ENCODE measurements around the gene ANKMY1. TPM values are rescaled to one million over a fixed set of nuclear protein-coding genes. Genes with fewer than 3 reads are reported as not detected.

The ANKMY1 gene
- total and polyA plus RNA-seq, 2 of the 13 experiments (the other 11 are each of a cell fraction or from before 2014, with no cell fraction given), result 11.7 to 18.8 TPM

- peaks cover 25 to 49% of the 10 kb centered on the region in 2 experiments for H3K27me3 ChIP-seq (ENCODE audit: control insufficient read depth in 1 of 2, insufficient read depth in 2 of 2, low read length in 2 of 2)
- 17% methylated on average over 5 of the region's 17 CpGs for WGBS (ENCODE audit: low lambda C conversion rate)
These were observed 101.2 kb downstream of the ANKMY1 start for GRCh38 chr2:240456447-240457222.

More at GRCh38 chr2:240456447-240457222, 101.2 kb downstream of the ANKMY1 start:
- DNase-seq (ENCODE audit: low spot score), result no peak
- BruUV-seq (replicated peaks), result no TSS peak
- Histone ChIP-seq H3K4me1 (ENCODE audit: insufficient read depth, low read length) (peaks cover 64% of the 10 kb centered on the region), H3K79me2 (ENCODE audit: insufficient read depth, low read length) (no peaks in the 10 kb centered on the region), H3K9ac (ENCODE audit: insufficient read depth, low read depth, low read length) (no peak overlapping the region), H4K20me1 (ENCODE audit: insufficient read depth, low read length) (peaks cover 10% of the 10 kb centered on the region; the same call in 1 of the 2 replicates), H3K4me3 (replicated peaks in 1 of 3; ENCODE audit: insufficient read depth in 1 of 3, low read depth in 2 of 3, low read length in 3 of 3) (peak overlapping the region; percentile 25 to 52 (median 36); a peak in 2 of 6 replicates), H3K27ac (ENCODE audit: extremely low read length, insufficient read depth, low read length) (no peak overlapping the region), H3K4me2 (ENCODE audit: low read depth, low read length) (peak overlapping the region; percentile 51), H3K36me3 (replicated peaks in 1 of 2; ENCODE audit: control insufficient read depth in 1 of 2, insufficient read depth in 2 of 2, low read length in 2 of 2) (no peaks in the 10 kb centered on the region), H2AFZ (ENCODE audit: low read length) (no peak overlapping the region), H3K9me3 (ENCODE audit: low read length) (no peaks in the 10 kb centered on the region)
- FAIRE-seq, result no peak
- in situ Hi-C loops (cut with HindIII; ENCODE audit: extremely low pct_ligation_motif_present, low pct_unique_long_range_greater_than_20kb), result no loop called here
- no peak for ATAC-seq
- no peak for TF ChIP-seq ZNF12 (CRISPR knock-in tag; IDR thresholded peaks at IDR 0.05)
- TF ChIP-seq MXD1 (CRISPR knock-in tag; IDR thresholded peaks at IDR 0.05), result 0 out of 2 replicates have a peak, but pooled peaks have one; percentile 34
- TF ChIP-seq NRL (CRISPR knock-in tag; IDR thresholded peaks at IDR 0.05; ENCODE audit: borderline replicate concordance), result peak; percentile 14; the same call in 1 of the 2 replicates
- TF ChIP-seq BCL3 (CRISPR knock-in tag; IDR thresholded peaks at IDR 0.05), result peak; percentile 30; the same call in 1 of the 2 replicates
- TF ChIP-seq SMAD1 (CRISPR knock-in tag; IDR thresholded peaks at IDR 0.05; ENCODE audit: borderline replicate concordance, low read depth), result no peak
- 0 out of 2 replicates have a peak, but pooled peaks have one; percentile 45 for TF ChIP-seq MATR3 (CRISPR knock-in tag; IDR thresholded peaks at IDR 0.05)
- 0 out of 2 replicates have a peak, but pooled peaks have one; percentile 20 for TF ChIP-seq MYC (CRISPR knock-in tag; IDR thresholded peaks at IDR 0.05; ENCODE audit: borderline replicate concordance)
- POLR2A ChIA-PET, result interaction anchor here (1.2 kb wide), 1 partner anchor 16 kb away, joined by 4 read pairs; no protein-coding TSS in a partner anchor
- CTCF ChIA-PET (ENCODE audit: low intra/inter-chr PET ratio, low total read pairs), result no interaction called here
- intact Hi-C loops (cut with micrococcal nuclease; ENCODE audit: unreplicated experiment), result no loop called here

All from HepG2 (cell line).